NT2/D1 (cell line): ENCODE results near the gene GNG7.

Experiments
- SUZ12 ChIP-seq: IDR thresholded peaks from 2 replicates; pipeline ENCODE4 v1.6.1; 2011; ENCODE audit not compliant: insufficient read length, insufficient read depth; ENCODE audit errors: extremely low read depth
- ZNF274 ChIP-seq: IDR thresholded peaks from 2 replicates; pipeline ENCODE4 v1.6.1; 2011; ENCODE audit warnings: mild to moderate bottlenecking, low read depth, low read length

- no peak for TF ChIP-seq SUZ12
- TF ChIP-seq ZNF274: no peak
Measured at GRCh38 chr19:2543463-2544442, 158.7 kb downstream of the GNG7 start.
